Activated T-helper 17 cell treated with anti-CD3 and anti-CD28 coated beads, Interleukin-2, amount 50 U/mL, for 72 hours (primary cell): ENCODE measurements around the gene MTHFD2L. TPM values are rescaled to one million over a fixed set of nuclear protein-coding genes. Genes with fewer than 3 reads are reported as not detected.

Experiments
- ATAC-seq: fragments of 150-1000 bp; cut with Tn5 transposase; replicated peaks from 2 replicates; pipeline ENCODE4 v1.10.0; 2021; ENCODE audit warnings: mild to moderate bottlenecking, moderate library complexity
- H3K27ac Mint-ChIP-seq: one replicate; pipeline ENCODE4 v1.8.0; 2022; ENCODE audit warnings: mixed read lengths
- H3K27me3 Mint-ChIP-seq: one replicate; pipeline ENCODE4 v1.8.0; 2022; ENCODE audit warnings: mixed read lengths
- H3K36me3 Mint-ChIP-seq: one replicate; pipeline ENCODE4 v1.8.0; 2022; ENCODE audit warnings: low read depth, mild to moderate bottlenecking, mixed read lengths
- H3K4me1 Mint-ChIP-seq: one replicate; pipeline ENCODE4 v1.8.0; 2022; ENCODE audit warnings: mixed read lengths
- H3K4me3 Mint-ChIP-seq: one replicate; pipeline ENCODE4 v1.8.0; 2022; ENCODE audit warnings: mild to moderate bottlenecking, mixed read lengths
- H3K9me3 Mint-ChIP-seq: one replicate; pipeline ENCODE4 v1.8.0; 2022; ENCODE audit warnings: mixed read lengths
- total RNA-seq, 2 donors: library from RNA; stranded (reverse); gene quantifications; one replicate each; pipeline ENCODE4 v1.2.3, GENCODE V29; 2022

Gene MTHFD2L
- total RNA-seq, 2 donors from 2014 or later, result 4.0 to 9.4 TPM

- Mint-ChIP-seq H3K9me3 (peaks cover 4% of the 10 kb centered on the region), H3K4me3 (no peak overlapping the region), H3K36me3 (no peaks in the 10 kb centered on the region), H3K27me3 (no peaks in the 10 kb centered on the region), H3K27ac (no peak overlapping the region), H3K4me1 (peaks cover 6% of the 10 kb centered on the region)
- ATAC-seq, result no peak
Measured at GRCh38 chr4:74223801-74224200, 65.9 kb downstream of the MTHFD2L start.

- Mint-ChIP-seq H3K27me3 (no peaks in the 10 kb centered on the region), H3K27ac (no peak overlapping the region)
Measured at GRCh38 chr4:74228691-74229640, 71.0 kb downstream of the MTHFD2L start.

DNA sequence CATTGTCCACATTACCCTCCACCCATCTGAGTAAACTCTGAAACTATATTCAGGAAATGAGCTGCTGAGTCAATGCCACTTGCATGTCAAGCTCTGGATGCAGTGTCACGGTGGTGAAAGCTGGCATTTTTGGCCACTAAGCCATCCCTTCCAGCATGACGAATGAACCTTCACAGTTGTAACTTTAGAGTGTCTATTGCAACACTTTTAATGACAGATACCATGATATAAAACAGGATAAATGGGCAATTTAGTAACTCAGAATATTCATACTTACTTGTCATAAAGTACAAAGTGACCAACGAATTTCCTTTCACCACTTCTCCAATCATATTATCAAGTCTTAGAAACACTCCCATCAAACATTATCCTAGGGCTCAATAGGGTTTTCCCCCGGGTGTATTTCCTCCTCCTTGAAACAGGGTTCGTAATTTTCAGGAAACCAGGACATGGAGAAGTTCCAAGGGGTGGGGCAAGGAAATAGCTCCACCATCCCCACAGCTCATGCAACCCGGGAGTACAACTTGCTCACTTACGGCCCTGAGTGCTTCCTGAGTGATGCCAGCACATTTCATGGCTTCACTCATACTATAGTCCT lies 73.1 kb downstream of the MTHFD2L start:
- no peaks in the 10 kb centered on the region for H3K9me3 Mint-ChIP-seq
- H3K4me3 Mint-ChIP-seq, result no peak overlapping the region
- peak; percentile 72 for ATAC-seq
- no peaks in the 10 kb centered on the region for H3K4me1 Mint-ChIP-seq
- no peaks in the 10 kb centered on the region for H3K27me3 Mint-ChIP-seq
- no peaks in the 10 kb centered on the region for H3K36me3 Mint-ChIP-seq
- H3K27ac Mint-ChIP-seq, result no peak overlapping the region

More at GRCh38 chr4:74228691-74229640, 71.0 kb downstream of the MTHFD2L start:
- peak; percentile 76 for ATAC-seq
- Mint-ChIP-seq H3K4me1 (no peaks in the 10 kb centered on the region), H3K9me3 (no peaks in the 10 kb centered on the region), H3K4me3 (no peak overlapping the region), H3K36me3 (no peaks in the 10 kb centered on the region)

DNA sequence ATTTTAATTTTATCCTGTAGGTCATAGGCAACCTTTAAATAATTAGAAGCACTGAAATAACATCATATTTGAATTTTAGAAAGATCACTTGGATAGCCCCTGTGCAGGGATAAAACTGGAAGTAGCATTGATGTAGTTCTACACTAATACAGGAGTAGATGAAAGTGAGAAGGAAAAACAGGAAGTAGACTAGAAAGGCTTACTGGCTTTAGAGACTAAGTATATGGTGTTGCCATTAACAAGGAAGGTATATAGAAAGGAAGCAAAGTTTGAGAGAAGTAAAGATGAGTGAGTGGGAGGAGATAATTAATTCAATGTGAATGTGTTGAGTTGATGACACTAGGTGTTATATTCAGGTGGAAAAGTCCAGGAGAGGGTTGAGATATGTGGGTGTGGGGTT lies 77.2 kb downstream of the MTHFD2L start:
- no peaks in the 10 kb centered on the region for H3K36me3 Mint-ChIP-seq
- no peaks in the 10 kb centered on the region for H3K9me3 Mint-ChIP-seq
- no peaks in the 10 kb centered on the region for H3K4me1 Mint-ChIP-seq
- no peak overlapping the region for H3K4me3 Mint-ChIP-seq
- H3K27me3 Mint-ChIP-seq, result no peaks in the 10 kb centered on the region
- no peak overlapping the region for H3K27ac Mint-ChIP-seq
- ATAC-seq, result no peak

DNA sequence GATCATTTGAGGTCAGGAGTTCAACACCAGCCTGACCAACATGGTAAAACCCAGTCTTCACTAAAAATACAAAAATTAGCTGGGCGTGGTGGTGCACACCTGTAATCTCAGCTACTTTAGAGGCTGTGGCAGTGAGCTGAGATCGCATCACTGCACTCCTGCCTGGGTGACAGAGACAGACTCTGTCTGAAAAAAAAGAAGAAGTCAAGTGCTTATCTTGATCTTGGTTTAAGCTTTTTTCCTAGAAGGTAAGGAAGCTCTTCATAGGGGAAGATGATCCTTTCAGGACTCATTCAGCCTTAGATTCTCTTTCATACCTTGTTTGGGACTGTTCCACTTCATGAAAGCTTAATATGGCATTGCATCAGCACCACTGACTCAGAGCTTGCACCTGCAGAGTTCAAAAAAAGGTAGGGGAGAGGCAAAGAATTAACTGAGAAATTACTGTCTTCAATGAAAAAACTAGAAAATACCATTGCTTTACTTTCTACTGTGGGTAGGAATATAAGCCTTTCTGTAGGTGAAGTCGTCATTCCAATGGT lies 79.6 kb downstream of the MTHFD2L start:
- H3K4me1 Mint-ChIP-seq, result no peaks in the 10 kb centered on the region
- H3K27ac Mint-ChIP-seq, result no peak overlapping the region
- no peak for ATAC-seq
- no peaks in the 10 kb centered on the region for H3K9me3 Mint-ChIP-seq
- H3K36me3 Mint-ChIP-seq, result no peaks in the 10 kb centered on the region
- H3K4me3 Mint-ChIP-seq, result no peak overlapping the region
- H3K27me3 Mint-ChIP-seq, result no peaks in the 10 kb centered on the region

DNA sequence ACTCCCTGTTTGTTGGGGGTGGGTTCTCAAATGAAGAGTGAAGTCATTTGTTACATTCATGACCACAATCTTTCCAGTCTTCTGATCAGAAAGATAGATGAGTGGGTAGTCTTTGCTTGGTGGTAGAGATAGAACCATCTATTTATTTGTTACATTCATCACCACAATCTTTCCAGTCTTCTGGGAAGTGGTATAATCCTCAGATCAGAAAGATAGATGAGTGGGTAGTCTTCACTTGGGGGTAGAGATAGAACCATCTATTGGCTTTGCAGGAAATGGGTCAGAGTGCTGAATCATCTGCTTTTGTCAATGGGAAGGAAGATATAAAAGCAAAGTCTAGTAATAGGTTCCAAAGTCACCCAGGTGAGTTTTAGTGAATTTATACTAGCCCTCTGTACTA lies 86.1 kb downstream of the MTHFD2L start:
- Mint-ChIP-seq H3K27ac (no peak overlapping the region), H3K4me1 (no peaks in the 10 kb centered on the region), H3K36me3 (no peaks in the 10 kb centered on the region), H3K27me3 (no peaks in the 10 kb centered on the region), H3K9me3 (no peaks in the 10 kb centered on the region), H3K4me3 (no peak overlapping the region)
- ATAC-seq, result peak; percentile 40

DNA sequence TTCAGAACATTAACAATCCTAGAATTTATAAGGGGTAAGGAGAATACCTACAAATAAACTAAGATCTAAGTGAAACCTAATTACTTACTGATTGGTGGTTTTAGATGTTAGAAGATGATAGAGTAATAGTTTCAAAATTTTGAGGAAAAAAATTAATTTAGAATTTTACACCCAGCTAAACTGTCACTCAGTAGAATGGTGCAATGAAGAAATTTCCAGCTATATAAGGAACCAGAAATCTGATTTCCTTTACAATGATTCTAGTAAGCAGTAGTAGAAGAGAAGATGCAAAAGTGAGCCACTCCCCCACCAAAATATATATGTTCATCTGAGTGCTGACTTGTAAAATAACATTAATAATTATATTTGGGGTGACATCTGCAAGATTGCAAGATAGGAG lies 95.0 kb downstream of the MTHFD2L start:
- Mint-ChIP-seq H3K36me3 (no peaks in the 10 kb centered on the region), H3K4me3 (no peak overlapping the region), H3K27ac (no peak overlapping the region), H3K4me1 (no peaks in the 10 kb centered on the region), H3K9me3 (peaks cover 4% of the 10 kb centered on the region), H3K27me3 (no peaks in the 10 kb centered on the region)
- ATAC-seq, result no peak

DNA sequence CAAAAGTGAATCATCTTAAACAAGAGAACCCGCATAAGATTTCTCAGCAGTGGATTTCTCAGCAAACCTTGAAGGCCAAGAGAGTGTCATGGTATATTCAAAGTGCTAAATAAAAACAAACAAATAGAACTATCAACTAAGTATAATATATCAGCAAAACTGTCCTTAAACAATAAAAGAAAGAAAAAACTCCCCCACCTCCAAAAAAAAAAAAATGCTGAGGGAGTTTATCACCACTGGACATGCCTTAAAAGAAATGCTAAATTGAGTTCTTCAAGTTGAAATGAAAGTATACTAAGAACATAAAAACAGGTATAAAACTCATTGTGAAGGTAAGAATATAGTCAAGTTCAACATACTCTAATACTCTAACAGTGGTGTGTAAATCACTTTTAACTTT lies 96.5 kb downstream of the MTHFD2L start:
- Mint-ChIP-seq H3K4me3 (no peak overlapping the region), H3K36me3 (no peaks in the 10 kb centered on the region), H3K9me3 (peaks cover 4% of the 10 kb centered on the region), H3K27me3 (no peaks in the 10 kb centered on the region), H3K27ac (no peak overlapping the region), H3K4me1 (no peaks in the 10 kb centered on the region)
- ATAC-seq, result no peak

DNA sequence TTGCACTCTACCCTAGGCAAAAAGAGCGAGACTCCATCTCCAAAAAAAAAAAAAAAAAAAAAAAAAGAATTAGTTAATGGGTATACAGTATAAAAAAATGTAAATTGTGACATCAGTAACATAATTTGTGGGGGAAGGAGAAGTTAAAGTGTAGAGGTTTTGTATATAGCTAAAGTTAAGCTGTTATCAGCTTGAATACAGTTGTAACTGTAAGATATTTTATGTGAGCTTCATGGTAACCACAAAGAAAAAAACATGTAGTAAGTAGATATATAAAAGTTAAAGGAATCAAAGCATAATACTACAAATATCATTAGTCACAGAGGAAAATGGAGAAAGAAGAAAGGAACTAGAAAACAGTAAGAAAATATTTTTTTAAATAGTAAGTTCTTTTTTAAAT lies 97.2 kb downstream of the MTHFD2L start:
- Mint-ChIP-seq H3K36me3 (no peaks in the 10 kb centered on the region), H3K4me3 (no peak overlapping the region), H3K4me1 (no peaks in the 10 kb centered on the region), H3K27me3 (no peaks in the 10 kb centered on the region), H3K9me3 (peaks cover 4% of the 10 kb centered on the region), H3K27ac (no peak overlapping the region)
- no peak for ATAC-seq

- H3K27me3 Mint-ChIP-seq, result no peaks in the 10 kb centered on the region
- no peaks in the 10 kb centered on the region for H3K4me1 Mint-ChIP-seq
- no peaks in the 10 kb centered on the region for H3K36me3 Mint-ChIP-seq
- no peak for ATAC-seq
- H3K9me3 Mint-ChIP-seq, result no peaks in the 10 kb centered on the region
- no peak overlapping the region for H3K27ac Mint-ChIP-seq
- no peak overlapping the region for H3K4me3 Mint-ChIP-seq
Measured at GRCh38 chr4:74258963-74259362, 101.0 kb downstream of the MTHFD2L start.

DNA sequence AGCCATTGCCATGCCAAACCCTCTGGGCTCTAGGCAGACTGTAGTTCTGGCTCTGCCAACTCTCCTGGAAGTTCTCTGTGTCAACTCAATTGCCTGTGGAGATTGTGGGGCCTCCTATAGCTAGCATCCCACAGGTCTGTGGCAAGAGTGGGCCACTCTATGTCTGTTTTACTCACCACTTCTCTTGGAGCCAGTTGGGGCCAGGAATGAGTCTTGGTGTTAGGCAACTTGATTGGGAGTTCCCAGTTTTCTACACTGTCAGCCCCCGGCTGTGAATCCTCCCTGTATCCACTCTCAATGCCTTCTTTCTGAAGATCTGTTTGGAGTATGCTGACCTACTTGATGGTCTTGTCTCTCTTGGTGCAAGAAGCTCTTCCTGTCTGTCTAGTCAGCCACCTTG lies 102.1 kb downstream of the MTHFD2L start:
- Mint-ChIP-seq H3K9me3 (no peaks in the 10 kb centered on the region), H3K4me1 (no peaks in the 10 kb centered on the region), H3K36me3 (no peaks in the 10 kb centered on the region), H3K27ac (no peak overlapping the region), H3K4me3 (no peak overlapping the region), H3K27me3 (no peaks in the 10 kb centered on the region)
- ATAC-seq, result no peak

DNA sequence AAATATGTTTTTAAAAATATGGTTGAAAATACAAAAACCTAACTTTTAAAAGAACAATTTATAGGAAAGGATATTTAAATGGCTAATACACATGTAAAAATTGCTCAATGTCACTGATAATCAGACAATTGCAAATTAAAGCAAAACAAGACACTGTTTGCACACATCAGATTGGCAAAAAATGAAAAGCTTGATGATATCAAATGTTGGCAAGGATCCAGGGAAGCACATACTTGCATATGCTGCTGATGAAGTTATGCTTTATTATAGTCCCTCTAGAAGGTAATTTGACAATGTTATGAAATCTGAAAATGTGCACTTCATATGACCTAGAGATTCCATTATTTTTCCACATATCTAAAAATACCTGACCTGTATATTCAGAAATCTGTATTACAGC lies 104.6 kb downstream of the MTHFD2L start:
- Mint-ChIP-seq H3K4me1 (no peaks in the 10 kb centered on the region), H3K4me3 (no peak overlapping the region), H3K27me3 (no peaks in the 10 kb centered on the region), H3K27ac (no peak overlapping the region), H3K36me3 (no peaks in the 10 kb centered on the region), H3K9me3 (no peaks in the 10 kb centered on the region)
- ATAC-seq, result no peak

- no peak overlapping the region for H3K4me3 Mint-ChIP-seq
- no peak for ATAC-seq
- H3K9me3 Mint-ChIP-seq, result no peaks in the 10 kb centered on the region
- no peak overlapping the region for H3K27ac Mint-ChIP-seq
- peaks cover 4% of the 10 kb centered on the region for H3K4me1 Mint-ChIP-seq
- no peaks in the 10 kb centered on the region for H3K27me3 Mint-ChIP-seq
- H3K36me3 Mint-ChIP-seq, result no peaks in the 10 kb centered on the region
Measured at GRCh38 chr4:74263551-74263950, 105.6 kb downstream of the MTHFD2L start.

DNA sequence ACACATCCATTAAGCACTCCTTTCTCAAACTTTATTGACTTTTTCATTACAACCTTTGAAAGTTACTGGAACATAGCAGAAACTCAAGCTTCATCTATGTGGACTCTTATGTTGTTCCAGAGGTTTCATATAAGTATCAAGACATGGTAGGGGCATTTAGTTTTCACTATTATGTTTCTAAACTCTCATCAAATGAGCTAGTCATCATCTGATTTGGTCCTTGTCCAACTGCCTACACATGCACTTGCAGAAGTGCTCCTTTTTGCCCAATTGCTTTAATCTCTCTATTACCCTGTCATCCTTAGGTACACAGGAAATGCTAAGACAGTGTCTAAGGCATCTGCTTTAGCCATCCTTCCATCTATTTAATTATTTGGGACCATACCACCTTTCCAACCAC lies 108.2 kb downstream of the MTHFD2L start:
- Mint-ChIP-seq H3K4me1 (peaks cover 4% of the 10 kb centered on the region), H3K9me3 (no peaks in the 10 kb centered on the region), H3K4me3 (no peak overlapping the region), H3K27me3 (no peaks in the 10 kb centered on the region), H3K36me3 (no peaks in the 10 kb centered on the region), H3K27ac (no peak overlapping the region)
- ATAC-seq, result no peak

DNA sequence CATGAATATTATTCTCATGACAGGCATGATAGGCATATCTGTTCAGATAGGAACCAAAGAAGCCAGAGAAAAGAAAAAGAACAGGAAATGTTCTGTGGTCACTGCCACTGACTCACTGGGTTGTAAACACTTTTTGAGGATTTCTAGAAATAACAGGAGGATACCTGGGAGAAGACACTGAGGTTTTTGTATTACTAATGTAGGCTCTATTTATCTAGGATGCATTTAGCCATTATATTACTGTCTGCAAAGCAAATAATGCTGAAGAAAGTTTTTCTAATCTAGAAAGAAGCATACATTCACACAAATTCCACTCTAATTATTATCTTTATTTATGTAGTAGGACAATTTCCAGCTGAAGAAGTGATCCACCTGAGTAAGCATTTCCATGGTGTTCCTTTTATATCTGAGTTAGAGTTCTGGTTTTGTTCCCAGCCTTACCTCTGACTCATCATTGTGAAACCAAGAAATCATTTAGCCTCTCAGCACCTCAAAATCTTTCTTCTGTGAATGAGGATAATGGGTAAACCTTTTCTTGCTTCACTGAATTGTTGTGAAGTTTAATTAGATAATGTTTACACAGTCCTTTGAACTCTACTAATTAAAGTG lies 110.2 kb downstream of the MTHFD2L start:
- Mint-ChIP-seq H3K27ac (no peak overlapping the region), H3K9me3 (no peaks in the 10 kb centered on the region), H3K4me1 (peaks cover 4% of the 10 kb centered on the region), H3K36me3 (no peaks in the 10 kb centered on the region), H3K27me3 (no peaks in the 10 kb centered on the region), H3K4me3 (no peak overlapping the region)
- ATAC-seq, result no peak
